ENCODE results near the gene SPATA3.

Gene SPATA3

DNA sequence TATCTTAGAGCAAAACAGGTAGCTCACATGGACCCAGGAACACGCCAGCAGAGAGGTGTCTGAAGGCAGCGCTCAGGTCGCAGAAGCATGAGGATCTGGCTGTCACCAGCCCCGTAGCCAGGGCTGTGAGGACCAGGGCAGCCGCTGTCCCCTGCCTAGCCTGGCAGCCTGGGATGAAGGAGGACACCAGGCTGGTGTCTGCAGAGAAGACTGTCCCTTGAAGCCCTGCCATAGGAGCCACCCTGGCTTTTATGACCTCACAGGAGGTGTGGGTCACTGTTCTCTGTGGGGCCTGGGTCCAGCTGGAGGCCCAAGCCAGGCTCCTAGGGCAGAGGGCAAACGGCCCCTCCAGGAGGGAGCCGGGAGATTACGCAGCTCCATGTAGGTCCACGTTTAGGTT lies at the start of gene SPATA3:
Gene SPATA3 (plus strand): TSS at position 301 of the 400 bp plus-strand sequence. CDS start 113 bp downstream, outside the sequence.
- in situ Hi-C loops (cut with MboI; ENCODE audit: low pct_unique_long_range_greater_than_20kb, low sequenced_read_pairs, unreplicated experiment) = no loop called here
- TF ChIP-seq, protein P1, sequence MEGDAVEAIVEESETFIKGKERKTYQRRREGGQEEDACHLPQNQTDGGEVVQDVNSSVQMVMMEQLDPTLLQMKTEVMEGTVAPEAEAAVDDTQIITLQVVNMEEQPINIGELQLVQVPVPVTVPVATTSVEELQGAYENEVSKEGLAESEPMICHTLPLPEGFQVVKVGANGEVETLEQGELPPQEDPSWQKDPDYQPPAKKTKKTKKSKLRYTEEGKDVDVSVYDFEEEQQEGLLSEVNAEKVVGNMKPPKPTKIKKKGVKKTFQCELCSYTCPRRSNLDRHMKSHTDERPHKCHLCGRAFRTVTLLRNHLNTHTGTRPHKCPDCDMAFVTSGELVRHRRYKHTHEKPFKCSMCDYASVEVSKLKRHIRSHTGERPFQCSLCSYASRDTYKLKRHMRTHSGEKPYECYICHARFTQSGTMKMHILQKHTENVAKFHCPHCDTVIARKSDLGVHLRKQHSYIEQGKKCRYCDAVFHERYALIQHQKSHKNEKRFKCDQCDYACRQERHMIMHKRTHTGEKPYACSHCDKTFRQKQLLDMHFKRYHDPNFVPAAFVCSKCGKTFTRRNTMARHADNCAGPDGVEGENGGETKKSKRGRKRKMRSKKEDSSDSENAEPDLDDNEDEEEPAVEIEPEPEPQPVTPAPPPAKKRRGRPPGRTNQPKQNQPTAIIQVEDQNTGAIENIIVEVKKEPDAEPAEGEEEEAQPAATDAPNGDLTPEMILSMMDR (IDR thresholded peaks at IDR 0.05; ENCODE audit: extremely low read depth, insufficient read depth, missing control alignments) = no peak
- no peak for DNase-seq (ENCODE audit: low spot score)

DNA sequence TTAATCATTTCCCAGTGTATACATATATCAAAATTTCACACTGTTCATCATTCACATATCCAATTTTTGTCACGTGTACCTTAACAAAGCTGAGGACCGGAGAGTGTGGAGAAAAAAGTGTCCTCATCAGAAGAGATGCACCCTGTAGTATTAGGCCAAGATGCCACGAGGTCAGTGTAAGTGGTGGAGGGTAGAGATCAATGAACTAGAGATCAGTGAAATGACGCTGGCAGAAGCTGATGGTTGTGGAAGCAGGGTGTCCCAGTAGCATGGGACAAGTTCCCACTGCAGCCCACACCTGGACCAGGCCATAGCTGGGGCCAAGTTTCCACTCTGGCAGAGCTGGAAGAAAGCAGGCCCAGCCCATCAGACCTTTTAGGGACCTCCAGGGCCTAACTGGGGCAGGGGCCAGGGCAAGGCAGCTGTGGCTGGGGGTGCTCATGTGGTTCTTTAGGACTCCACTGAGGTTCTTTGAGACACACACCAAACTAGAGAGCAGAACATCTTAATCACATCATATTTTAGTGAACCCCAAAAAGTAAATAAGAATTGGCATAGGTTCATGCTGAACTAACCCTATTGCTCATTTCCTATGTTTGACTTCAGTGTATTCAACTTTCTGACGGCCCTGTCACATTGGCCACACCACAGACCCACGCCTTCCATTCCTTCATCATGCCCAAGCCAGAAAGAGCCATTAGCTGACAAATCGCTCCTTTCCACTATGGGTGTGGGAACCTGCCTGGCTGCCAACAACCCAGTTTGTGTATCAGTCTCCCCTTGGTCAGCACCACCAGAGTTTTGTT lies 49.3 kb upstream of the SPATA3 start:
- in situ Hi-C loops (cut with MboI; ENCODE audit: low pct_unique_long_range_greater_than_20kb, low sequenced_read_pairs, unreplicated experiment) = no loop called here

GRCh38 chr2:230947235-230947576 lies 48.7 kb upstream of the SPATA3 start:
- no peak for DNase-seq (ENCODE audit: low spot score)
- TF ChIP-seq, protein P1 (IDR thresholded peaks at IDR 0.05; ENCODE audit: extremely low read depth, insufficient read depth, missing control alignments) = no peak
- in situ Hi-C loops (cut with MboI; ENCODE audit: low pct_unique_long_range_greater_than_20kb, low sequenced_read_pairs, unreplicated experiment) = no loop called here

More for the DNA sequence above, 49.3 kb upstream of the SPATA3 start:
- TF ChIP-seq, protein P1 (IDR thresholded peaks at IDR 0.05; ENCODE audit: extremely low read depth, insufficient read depth, missing control alignments) = no peak
- DNase-seq (ENCODE audit: low spot score) = no peak

- TF ChIP-seq, protein P1 (IDR thresholded peaks at IDR 0.05; ENCODE audit: extremely low read depth, insufficient read depth, missing control alignments) = no peak
- in situ Hi-C loops (cut with MboI; ENCODE audit: low pct_unique_long_range_greater_than_20kb, low sequenced_read_pairs, unreplicated experiment) = no loop called here
- peak; percentile 50 for DNase-seq (ENCODE audit: low spot score)
These were observed 48.0 kb upstream of the SPATA3 start for GRCh38 chr2:230947908-230948365.

DNA sequence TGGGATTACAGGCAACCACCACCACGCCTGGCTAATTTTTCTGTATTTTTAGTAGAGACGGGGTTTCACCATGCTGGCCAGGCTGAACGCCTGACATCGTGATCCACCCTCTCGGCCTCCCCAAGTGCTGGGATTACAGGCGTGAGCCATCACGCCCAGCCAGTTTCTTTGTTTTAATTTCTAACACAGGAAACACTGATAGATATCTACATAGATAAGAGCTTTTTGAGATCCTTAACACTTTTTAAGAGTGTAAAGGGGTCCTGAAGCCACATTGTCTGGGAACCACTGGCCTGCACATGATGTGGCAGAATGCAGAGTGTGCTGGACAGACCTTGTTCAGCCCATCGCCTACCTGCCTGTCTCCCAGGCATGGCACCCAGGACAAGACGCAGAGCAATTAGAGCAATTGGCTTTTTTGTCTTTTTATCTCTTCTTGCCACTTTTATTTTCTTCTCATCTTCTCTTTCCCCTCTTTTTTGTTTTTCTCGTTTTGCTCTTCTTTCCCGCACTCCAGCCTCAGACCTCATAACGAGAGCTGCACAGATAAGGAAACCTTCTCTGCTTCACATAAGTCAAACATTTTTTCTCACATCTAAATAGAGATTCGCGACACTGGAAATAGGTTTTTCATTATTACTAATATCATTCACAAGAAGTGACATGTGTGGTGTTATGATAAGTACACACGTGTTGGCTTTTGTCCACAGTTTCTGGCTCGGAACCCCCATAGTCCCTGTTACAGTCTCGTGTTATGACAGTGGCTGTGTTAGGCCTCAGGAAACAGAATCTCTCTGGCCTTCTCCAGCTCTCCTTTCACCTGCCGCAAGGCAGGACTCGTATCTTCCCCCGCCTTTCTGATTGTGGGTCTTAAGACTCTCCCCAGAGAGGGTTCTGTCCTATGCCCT lies 45.7 kb upstream of the SPATA3 start:
- TF ChIP-seq, protein P1 (IDR thresholded peaks at IDR 0.05; ENCODE audit: extremely low read depth, insufficient read depth, missing control alignments) = no peak
- peak; percentile 72 for DNase-seq (ENCODE audit: low spot score)
- in situ Hi-C loops (cut with MboI; ENCODE audit: low pct_unique_long_range_greater_than_20kb, low sequenced_read_pairs, unreplicated experiment) = no loop called here

- DNase-seq (ENCODE audit: low spot score) = no peak
- in situ Hi-C loops (cut with MboI; ENCODE audit: low pct_unique_long_range_greater_than_20kb, low sequenced_read_pairs, unreplicated experiment) = no loop called here
- TF ChIP-seq, protein P1 (IDR thresholded peaks at IDR 0.05; ENCODE audit: extremely low read depth, insufficient read depth, missing control alignments) = peak; percentile 0
These were observed 45.0 kb upstream of the SPATA3 start for GRCh38 chr2:230950874-230951339.

Data from GM13977 (cell line).